ENCODE data around the gene NDUFS7. TPM values are rescaled to one million over a fixed set of nuclear protein-coding genes. Genes with fewer than 3 reads are reported as not detected.

Gene NDUFS7
- total RNA-seq, 1 donor from 2014 or later: 15.4 TPM

- Mint-ChIP-seq H3K9me3 (no peaks in the 10 kb centered on the region), H3K27me3 (ENCODE audit: insufficient read depth, low read depth) (peaks cover 10% of the 10 kb centered on the region)
Observed at GRCh38 chr19:1351381-1351851, 32.3 kb upstream of the NDUFS7 start.

DNA sequence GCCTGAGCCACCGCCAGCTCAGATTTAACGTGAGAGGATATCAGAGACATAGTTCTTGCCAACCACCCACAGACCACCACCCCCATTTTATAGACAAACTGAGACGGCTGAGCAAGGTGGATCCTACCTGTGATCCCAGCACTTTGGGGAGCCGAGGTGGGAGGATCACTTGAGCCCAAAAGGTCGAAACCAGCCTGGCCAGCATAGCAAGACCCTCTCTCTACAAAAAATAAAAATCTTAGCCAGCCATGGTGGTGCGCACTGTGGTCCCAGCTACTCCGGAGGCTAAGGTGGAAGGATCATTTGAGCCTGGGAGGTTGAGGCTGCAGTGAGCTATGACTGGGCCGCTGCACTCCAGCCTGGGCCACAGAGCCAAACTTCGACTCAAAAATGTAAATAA is 30.6 kb upstream of the NDUFS7 start:
- Histone ChIP-seq H3K79me2 (ENCODE audit: low read depth) (peaks cover 23% of the 10 kb centered on the region), H3K4me2 (no peak overlapping the region), H3K4me3 (no peak overlapping the region), H3F3A (ENCODE audit: low read depth) (peaks cover 40% of the 10 kb centered on the region), H3K27me3 (no peaks in the 10 kb centered on the region), H3K9me3 (ENCODE audit: low read depth) (no peaks in the 10 kb centered on the region), H4K20me1 (ENCODE audit: low read depth) (peaks cover 27% of the 10 kb centered on the region), H3K4me1 (peaks cover 25% of the 10 kb centered on the region), H2AFZ (replicated peaks) (no peak overlapping the region), H3K36me3 (no peaks in the 10 kb centered on the region), H3K27ac (no peak overlapping the region), H3K9ac (no peak overlapping the region)
- Mint-ChIP-seq H3K27ac (no peak overlapping the region), H3K27me3 (ENCODE audit: insufficient read depth, low read depth) (peaks cover 6% of the 10 kb centered on the region), H3K4me3 (peak overlapping the region; percentile 48), H3K4me1 (peaks cover 44% of the 10 kb centered on the region), H3K9me3 (no peaks in the 10 kb centered on the region), H3K36me3 (peaks cover 13% of the 10 kb centered on the region)
- TF ChIP-seq CTCF (IDR thresholded peaks at IDR 0.05) (no peak), EZH2 (IDR thresholded peaks at IDR 0.05) (no peak), EZH2phosphoT487 (IDR thresholded peaks at IDR 0.05) (no peak)
- DNase-seq (ENCODE audit: low spot score): no peak

More at GRCh38 chr19:1351381-1351851, 32.3 kb upstream of the NDUFS7 start:
- Mint-ChIP-seq H3K4me1 (peaks cover 32% of the 10 kb centered on the region), H3K27ac (peak overlapping the region; percentile 38), H3K4me3 (no peak overlapping the region), H3K36me3 (peaks cover 1% of the 10 kb centered on the region)
- Histone ChIP-seq H3K9me3 (ENCODE audit: low read depth) (no peaks in the 10 kb centered on the region), H2AFZ (replicated peaks) (no peak overlapping the region), H3K79me2 (ENCODE audit: low read depth) (peaks cover 15% of the 10 kb centered on the region), H3K9ac (no peak overlapping the region), H3K27ac (no peak overlapping the region), H3K4me1 (peaks cover 8% of the 10 kb centered on the region), H3K36me3 (no peaks in the 10 kb centered on the region), H3K27me3 (no peaks in the 10 kb centered on the region), H3K4me3 (no peak overlapping the region), H3K4me2 (no peak overlapping the region), H4K20me1 (ENCODE audit: low read depth) (peaks cover 10% of the 10 kb centered on the region), H3F3A (ENCODE audit: low read depth) (peaks cover 23% of the 10 kb centered on the region)
- DNase-seq (ENCODE audit: low spot score): no peak
- TF ChIP-seq EZH2phosphoT487 (IDR thresholded peaks at IDR 0.05): no peak
- no peak for TF ChIP-seq EZH2 (IDR thresholded peaks at IDR 0.05)
- no peak for TF ChIP-seq CTCF (IDR thresholded peaks at IDR 0.05)

DNA sequence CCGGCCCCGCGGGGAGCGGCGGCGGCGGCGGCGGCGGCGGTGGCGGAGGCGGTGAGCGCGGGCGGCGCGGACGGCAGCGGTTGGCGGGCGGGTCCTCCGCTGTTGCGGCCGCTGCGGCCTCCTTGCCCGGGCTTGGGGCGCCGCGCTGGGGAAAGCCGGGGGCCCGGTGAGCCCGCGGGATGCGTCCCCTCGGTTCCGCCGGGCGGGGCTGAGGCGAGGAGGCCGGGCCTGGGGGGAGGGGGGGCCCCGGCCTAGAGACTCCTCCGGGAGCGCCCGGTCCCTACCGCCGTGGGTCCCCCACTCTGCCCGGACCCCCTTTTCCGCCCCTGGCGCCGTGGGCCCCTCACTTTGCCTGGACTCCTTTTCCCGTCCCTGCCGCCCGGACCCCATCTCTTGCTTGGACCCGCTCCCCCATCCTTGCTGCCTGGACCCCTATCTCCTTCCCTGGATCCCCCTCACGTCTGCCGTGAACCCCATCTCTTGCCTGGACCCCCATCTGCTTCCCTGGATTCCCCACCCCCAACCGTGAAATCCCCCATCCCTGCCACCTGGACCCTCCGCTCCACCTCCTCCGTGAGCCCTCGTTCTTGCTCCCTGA is 28.6 kb upstream of the NDUFS7 start:
- H3K79me2 ChIP-seq (ENCODE audit: low read depth): peaks cover 43% of the 10 kb centered on the region
- no peak overlapping the region for H3K27ac ChIP-seq
- no peak for DNase-seq (ENCODE audit: low spot score)
- TF ChIP-seq EZH2phosphoT487 (IDR thresholded peaks at IDR 0.05): no peak
- TF ChIP-seq CTCF (IDR thresholded peaks at IDR 0.05): no peak
- no peak for TF ChIP-seq EZH2 (IDR thresholded peaks at IDR 0.05)
- no peaks in the 10 kb centered on the region for H3K9me3 ChIP-seq (ENCODE audit: low read depth)
- Mint-ChIP-seq H3K4me1 (peaks cover 50% of the 10 kb centered on the region), H3K27ac (peak overlapping the region; percentile 70), H3K27me3 (ENCODE audit: insufficient read depth, low read depth) (peaks cover 10% of the 10 kb centered on the region), H3K9me3 (no peaks in the 10 kb centered on the region), H3K4me3 (peak overlapping the region; percentile 93), H3K36me3 (peaks cover 28% of the 10 kb centered on the region)
- H3K27me3 ChIP-seq: no peaks in the 10 kb centered on the region
- H3K9ac ChIP-seq: peak overlapping the region; percentile 68
- peak overlapping the region; percentile 91 for H3K4me3 ChIP-seq
- H3K36me3 ChIP-seq: peaks cover 5% of the 10 kb centered on the region
- H3K4me1 ChIP-seq: peaks cover 44% of the 10 kb centered on the region
- H3K4me2 ChIP-seq: peak overlapping the region; percentile 91
- peaks cover 46% of the 10 kb centered on the region for H4K20me1 ChIP-seq (ENCODE audit: low read depth)
- H2AFZ ChIP-seq (replicated peaks): no peak overlapping the region
- peaks cover 54% of the 10 kb centered on the region for H3F3A ChIP-seq (ENCODE audit: low read depth)

Data from neural progenitor cell (in vitro differentiated cells).